Measurements from ENCODE around the gene LRIG1.

The LRIG1 gene

GRCh38 chr3:66394753-66395249 is 106.0 kb downstream of the LRIG1 start:
- TF ChIP-seq EP300 (IDR thresholded peaks at IDR 0.05; ENCODE audit: borderline replicate concordance) = no peak
- TF ChIP-seq TAF1 (IDR thresholded peaks at IDR 0.05; ENCODE audit: low read depth) = no peak
- TF ChIP-seq ZBTB7A (IDR thresholded peaks at IDR 0.05; ENCODE audit: low read depth) = no peak
- no peak for TF ChIP-seq CEBPB (IDR thresholded peaks at IDR 0.05)
- no peak for TF ChIP-seq TCF12 (IDR thresholded peaks at IDR 0.05; ENCODE audit: low read depth)
- no peak for TF ChIP-seq REST (IDR thresholded peaks at IDR 0.05; ENCODE audit: low read depth)
- TF ChIP-seq EGR1 (IDR thresholded peaks at IDR 0.05) = no peak
- TF ChIP-seq NFIC (IDR thresholded peaks at IDR 0.05) = no peak
- TF ChIP-seq USF1 (IDR thresholded peaks at IDR 0.05) = no peak
- no peak for TF ChIP-seq MAX (IDR thresholded peaks at IDR 0.05)
- no peak for TF ChIP-seq YY1 (IDR thresholded peaks at IDR 0.05; ENCODE audit: low read depth)
- TF ChIP-seq RAD21 (IDR thresholded peaks at IDR 0.05; ENCODE audit: low read depth) = no peak
- no peak for TF ChIP-seq TEAD4 (IDR thresholded peaks at IDR 0.05)
- no peak for TF ChIP-seq CREB1 (IDR thresholded peaks at IDR 0.05; ENCODE audit: low read depth)
- TF ChIP-seq FOXM1 (IDR thresholded peaks at IDR 0.05; ENCODE audit: borderline replicate concordance, low read depth) = no peak

GRCh38 chr3:66394019-66394752 is 106.6 kb downstream of the LRIG1 start:
- TF ChIP-seq EP300 (IDR thresholded peaks at IDR 0.05; ENCODE audit: borderline replicate concordance) (no peak), YY1 (IDR thresholded peaks at IDR 0.05; ENCODE audit: low read depth) (no peak), CREB1 (IDR thresholded peaks at IDR 0.05; ENCODE audit: low read depth) (no peak), EGR1 (IDR thresholded peaks at IDR 0.05) (no peak), REST (IDR thresholded peaks at IDR 0.05; ENCODE audit: low read depth) (no peak), FOXM1 (IDR thresholded peaks at IDR 0.05; ENCODE audit: borderline replicate concordance, low read depth) (no peak), MAX (IDR thresholded peaks at IDR 0.05) (no peak)

- TF ChIP-seq USF1 (IDR thresholded peaks at IDR 0.05) (no peak), TAF1 (IDR thresholded peaks at IDR 0.05; ENCODE audit: low read depth) (no peak), FOXM1 (IDR thresholded peaks at IDR 0.05; ENCODE audit: borderline replicate concordance, low read depth) (no peak), TEAD4 (IDR thresholded peaks at IDR 0.05) (no peak), RAD21 (IDR thresholded peaks at IDR 0.05; ENCODE audit: low read depth) (no peak)
These were observed 107.4 kb downstream of the LRIG1 start for GRCh38 chr3:66393333-66394005.

- TF ChIP-seq REST (IDR thresholded peaks at IDR 0.05; ENCODE audit: low read depth) (no peak), NFIC (IDR thresholded peaks at IDR 0.05) (no peak), CREB1 (IDR thresholded peaks at IDR 0.05; ENCODE audit: low read depth) (no peak), CEBPB (IDR thresholded peaks at IDR 0.05) (no peak)
These were observed 107.9 kb downstream of the LRIG1 start for GRCh38 chr3:66392966-66393332.

All from Ishikawa (cell line).